NOMO-1 treated with DMSO at 0.1 percent for 48 hours (cell line): ENCODE results near the gene GMEB1.
"Not testable (repeated sequence)": the region's sequence is repeated elsewhere in the genome, so short reads cannot be mapped to it uniquely, and the experiment has no call there.

Experiments
- DNase-seq: peaks from one replicate; lab custom pipeline; 2025; ENCODE audit not compliant: unreplicated experiment; lab: John Stamatoyannopoulos, UW

GMEB1 gene

DNA sequence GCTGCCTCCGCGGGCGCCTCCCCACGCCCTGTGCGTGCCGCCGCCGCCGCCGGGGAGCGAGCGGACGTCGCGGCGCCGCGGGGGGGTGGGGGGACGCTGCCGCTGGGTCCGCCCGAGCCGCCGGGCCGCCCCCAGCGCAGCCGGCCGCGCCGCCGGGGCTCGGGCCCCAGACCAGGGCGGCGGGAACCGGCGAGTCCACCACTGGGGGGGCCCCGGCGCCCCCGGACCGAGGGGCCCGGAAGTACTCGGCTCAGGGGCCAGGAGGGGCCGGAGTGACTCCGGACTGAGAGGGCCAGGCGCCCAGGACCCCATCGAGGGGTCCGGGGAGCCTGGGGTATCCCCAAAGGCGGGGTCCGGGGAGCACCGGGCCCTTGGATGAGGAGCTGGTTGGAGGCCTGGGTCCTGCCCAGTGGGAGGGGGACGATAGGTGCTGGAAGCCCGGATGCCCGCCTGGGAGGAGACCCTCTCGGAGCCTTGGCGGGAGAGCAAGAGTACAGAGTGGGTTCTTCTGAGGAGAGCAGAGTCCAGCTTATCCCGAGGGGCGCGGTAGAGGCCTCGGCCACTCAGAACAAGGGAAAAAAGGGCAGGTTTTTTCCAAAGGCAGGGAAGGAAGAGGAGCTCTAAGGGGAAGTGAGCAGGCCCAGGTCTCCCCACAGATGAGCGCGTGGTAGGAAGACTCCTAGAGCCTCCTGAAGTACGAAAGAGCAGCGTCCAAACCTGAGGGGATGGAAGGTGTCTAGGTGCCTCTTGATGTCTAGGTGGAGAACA, 556 bp downstream of the GMEB1 start:
- peak; percentile 55 for DNase-seq

DNA sequence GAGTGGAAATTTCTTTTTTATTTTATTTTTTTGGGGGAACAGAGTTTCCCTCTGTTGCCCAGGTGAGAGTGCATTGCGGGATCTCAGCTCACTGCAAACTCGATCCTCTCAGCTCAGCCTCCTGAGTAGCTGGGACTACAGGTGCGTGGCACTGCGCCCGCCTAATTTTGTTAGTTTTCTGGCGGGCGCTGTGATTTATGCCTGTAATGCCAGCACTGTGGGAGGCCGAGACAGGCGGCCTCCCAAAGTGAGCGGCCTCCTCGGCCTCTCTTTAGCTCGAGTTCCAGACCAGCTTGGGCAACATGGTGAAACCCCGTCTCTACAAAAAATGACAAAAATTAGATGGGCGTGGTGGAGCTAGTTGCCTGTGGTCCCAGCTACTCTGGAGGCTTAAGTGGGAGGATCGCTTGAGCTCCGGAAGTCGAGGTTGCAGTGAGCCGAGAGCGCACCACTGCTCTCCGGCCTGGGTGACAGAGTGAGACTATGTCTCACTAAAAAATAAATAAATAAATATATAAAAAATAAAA, 2.7 kb downstream of the GMEB1 start:
- no peak for DNase-seq

DNA sequence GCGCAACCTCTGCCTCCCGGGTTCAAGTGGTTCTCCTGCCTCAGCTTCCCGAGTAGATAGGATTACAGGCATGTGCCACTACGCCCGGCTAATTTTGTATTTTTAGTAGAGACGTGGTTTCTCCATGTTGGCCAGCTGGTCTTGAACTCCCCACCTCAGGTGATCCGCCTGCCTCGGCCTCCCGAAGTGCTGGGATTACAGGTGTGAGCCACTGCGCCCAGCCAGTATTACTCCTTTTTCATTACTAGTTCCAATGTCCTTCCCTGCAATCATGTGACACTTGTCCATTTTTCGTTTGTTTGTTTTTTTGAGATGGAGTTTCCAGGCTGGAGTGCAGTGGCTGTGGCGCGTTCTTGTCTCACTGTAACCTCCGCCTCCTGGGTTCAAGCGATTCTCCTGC, 4.4 kb downstream of the GMEB1 start:
- not testable (repeated sequence) for DNase-seq

DNA sequence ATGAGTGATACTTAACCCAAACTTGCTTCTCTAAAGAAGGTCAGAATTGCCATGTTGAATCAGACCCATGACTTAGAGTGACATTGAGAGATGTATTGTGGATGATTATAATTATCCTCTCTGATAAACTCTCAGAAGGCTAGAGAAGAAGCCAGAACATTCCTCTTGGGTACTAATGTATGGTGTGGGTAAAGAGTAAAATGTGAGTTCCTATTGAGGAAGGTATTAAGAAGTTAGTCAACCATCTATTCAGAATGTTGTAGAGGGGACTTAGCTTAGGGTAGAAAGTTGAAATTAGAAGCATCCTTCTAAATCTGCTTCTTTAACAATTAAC, 7.3 kb downstream of the GMEB1 start:
- DNase-seq = no peak

DNA sequence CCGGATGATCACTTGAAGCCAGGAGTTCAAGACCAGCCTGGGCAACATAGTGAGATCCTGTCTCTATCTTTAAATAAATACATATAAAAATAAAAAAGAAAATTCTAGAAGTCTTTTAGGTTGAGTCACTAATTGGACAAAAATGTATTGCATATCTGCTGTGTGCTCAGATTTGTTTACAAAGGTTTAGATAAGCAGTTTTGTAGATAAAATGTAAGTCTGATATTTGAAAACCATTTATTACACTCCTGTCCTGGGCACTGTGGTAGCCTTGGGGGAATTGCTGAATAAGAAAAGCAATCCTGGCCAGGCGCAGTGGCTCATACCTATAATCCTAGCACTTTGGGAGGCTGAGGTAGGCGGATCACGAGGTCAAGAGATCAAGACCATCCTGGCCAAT, 11.6 kb downstream of the GMEB1 start:
- no peak for DNase-seq

DNA sequence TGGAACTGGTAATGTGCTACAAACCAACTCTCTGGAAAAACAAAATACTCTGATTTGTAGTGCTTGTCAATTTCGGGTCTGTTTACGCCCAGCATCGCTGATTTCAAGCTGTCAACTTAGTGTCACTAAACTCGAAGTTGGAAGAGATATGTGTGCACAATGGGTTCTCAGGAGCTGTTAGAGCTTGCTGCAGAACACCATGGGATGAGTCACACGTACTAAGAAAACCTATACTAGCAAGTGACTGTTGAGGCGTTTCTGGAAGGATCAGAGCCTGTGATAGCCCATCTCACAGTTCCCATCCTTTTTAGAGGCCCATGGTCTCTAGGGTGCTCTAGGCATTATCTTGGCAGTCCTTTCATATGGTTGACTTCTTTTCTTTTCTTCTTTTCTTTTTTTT, 14.3 kb downstream of the GMEB1 start:
- DNase-seq = no peak

DNA sequence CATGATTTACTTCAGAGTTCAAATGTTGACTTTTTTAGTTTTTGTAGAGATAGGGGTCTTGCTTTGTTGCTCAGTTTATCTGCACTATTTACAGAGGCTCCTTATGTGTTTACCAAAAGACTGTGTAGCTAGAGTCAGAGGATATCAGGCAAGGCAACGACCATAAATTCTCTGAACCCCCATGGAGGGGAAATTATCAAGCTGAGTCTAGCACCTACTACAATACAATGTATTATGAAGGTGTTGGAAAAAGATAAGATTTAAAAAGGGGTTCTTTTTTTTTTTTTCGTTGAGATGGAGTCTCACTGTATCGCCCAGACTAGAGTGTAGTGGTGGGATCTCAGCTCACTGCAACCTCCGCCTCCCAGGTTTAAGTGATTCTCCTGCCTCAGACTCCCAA, 16.4 kb downstream of the GMEB1 start:
- DNase-seq = no peak

DNA sequence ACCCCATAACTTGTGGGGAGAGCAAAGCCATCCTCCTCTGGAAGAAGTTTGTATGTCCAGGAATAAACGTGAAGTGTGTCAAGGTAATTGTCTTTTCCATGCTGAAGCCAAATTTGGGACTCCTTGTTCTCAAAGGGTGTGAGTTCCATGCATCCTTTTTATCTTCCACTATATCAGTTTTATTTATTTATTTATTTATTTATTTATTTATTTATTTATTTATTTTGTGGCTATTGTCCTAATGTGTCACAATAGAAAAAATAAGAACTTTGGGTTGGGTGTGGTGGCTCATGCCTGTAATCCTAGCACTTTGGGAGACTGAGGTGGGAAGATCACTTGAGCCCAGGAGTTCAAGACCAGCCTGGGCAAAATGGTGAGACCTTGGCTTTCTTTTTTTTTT, 23.0 kb downstream of the GMEB1 start:
- not testable (repeated sequence) for DNase-seq

DNA sequence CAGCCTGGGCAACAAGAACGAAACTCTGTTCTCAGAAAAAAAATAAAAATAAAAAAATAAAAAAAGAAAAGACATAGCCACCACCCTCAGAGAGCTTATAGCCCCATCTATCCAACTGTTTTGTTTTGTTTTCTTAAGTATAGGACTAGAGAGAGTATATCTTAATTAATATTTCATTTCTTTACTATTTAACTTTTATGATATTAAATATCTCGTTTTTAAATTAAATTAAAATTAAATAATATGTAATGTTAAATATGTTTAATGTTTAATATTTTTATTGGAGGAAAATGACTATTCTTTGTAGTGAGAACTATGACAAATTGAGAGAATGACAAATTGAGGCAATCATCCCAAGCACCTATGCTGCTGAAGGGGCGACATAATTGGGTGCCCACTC, 35.0 kb downstream of the GMEB1 start:
- no peak for DNase-seq

DNA sequence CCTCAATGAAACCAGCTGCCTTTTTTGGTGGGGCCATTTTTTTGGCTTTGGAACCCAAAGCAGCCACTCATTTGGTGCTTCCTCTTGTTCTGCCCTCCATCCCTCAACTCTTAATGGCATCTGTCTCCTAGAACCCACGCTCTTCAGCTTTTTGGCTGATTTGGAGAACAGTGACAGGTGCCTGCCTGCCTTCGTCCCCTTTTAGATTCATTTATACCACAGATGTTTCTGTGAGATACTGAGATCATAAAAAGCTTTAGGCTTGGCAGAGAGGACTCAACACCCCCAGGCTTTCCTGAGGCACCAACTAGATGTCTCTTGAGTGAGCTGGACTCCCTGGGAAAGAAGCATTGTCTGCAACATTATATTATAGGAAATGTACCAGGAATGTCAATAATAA, 47.8 kb downstream of the GMEB1 start:
- no peak for DNase-seq

DNA sequence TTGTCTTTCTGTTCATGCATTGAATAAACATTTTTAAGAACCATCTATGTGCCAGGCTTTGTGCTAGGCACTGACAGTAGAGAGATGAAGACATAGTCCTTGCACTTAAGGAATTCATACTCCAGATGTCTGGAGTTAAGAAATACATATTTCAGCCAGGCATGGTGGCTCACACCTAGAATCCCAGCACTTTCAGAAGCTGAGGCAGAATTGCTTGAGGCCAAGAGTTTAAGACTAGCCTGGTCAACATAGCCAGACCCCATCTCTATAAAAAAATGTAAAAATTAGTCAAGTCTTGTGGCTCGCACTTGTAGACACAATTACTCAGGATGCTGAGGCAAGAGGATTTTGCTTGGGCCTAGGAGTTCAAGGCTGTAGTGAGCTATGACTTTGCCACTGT, 49.6 kb downstream of the GMEB1 start:
- no peak for DNase-seq

DNA sequence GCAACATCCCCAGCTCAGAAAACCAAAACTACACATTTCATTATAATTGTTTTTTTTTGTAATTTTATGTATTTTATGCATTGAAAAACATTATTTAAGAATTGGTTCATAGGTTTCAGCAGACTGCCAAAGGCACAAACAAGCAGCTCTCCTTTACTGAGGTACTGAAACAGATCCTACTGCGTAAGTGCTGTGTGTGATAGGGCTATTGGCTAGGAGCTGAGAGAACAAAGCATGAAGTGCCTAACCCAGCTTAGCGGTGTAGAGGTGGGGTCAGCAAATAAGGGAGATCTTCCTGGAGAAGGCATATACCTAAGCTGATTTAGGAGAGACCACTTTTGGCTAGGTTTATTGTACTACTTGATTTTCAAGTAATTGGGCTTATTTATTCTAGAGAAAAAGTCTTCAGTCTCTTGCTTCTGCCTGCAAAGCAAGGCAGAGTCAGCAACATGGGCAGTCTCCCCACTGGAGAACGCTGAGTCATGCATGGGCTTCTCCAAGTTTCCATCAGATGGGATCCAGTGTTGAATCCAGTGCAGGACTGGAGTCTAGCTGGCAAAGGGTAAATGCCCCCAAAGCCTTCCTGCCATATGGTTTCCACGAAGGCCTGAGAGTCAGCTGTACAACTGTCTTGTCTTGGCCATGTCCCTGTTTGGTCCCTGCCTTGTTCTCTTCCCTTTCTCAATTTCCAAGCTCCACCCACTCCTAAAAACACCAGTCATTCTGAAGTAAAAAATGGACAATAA, 50.2 kb downstream of the GMEB1 start:
- no peak for DNase-seq

DNA sequence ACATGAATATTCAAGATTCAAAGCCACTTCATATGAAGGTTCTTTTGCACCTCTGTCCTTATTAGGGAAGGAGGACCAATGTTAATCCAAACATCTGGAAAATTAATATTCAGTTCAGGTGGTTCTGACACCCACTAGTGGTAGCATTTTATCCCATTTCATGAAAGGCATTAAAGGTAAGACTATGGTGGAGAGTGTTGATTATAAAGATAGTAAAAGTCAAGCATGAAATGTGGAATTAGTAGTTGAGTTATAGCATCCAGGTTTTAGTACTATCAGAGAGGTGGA, 50.7 kb downstream of the GMEB1 start:
- no peak for DNase-seq

DNA sequence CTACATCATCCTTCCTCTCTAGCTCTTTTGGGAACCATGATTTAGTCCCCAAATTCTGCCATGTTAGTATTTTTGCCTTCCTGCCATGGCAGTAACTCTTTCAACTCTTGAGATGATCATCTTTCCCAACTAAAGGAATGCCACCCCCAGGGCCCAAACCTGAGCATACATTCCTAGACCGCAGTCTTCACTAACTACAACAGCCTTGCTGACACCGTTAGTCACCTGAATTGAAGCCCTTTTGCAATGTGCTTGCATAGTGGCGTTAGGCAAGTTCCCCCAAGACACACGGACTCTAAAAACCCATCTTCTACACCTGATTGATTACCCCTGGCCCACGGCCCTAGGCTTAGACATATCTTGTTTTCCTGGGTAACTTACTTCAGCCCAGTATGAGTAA, 51.8 kb downstream of the GMEB1 start:
- no peak for DNase-seq

DNA sequence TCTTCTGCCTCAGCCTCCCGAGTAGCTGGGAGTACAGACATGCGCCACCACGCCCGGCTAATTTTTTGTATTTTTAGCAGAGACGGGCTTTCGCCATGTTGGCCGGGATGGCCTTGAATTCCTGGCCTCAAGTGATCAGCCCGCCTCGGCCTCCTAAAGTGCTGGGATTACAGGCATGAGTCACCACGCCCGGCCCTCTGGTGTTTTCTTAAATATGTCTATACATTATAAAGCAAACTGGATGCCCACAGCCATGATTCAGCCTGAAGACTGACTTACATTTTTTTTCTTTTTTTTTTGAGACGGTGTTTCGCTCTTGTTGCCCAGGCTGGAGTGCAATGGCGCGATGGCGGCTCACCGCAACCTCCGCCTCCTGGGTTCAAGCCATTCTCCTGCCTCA, 53.3 kb downstream of the GMEB1 start:
- DNase-seq = not testable (repeated sequence)

DNA sequence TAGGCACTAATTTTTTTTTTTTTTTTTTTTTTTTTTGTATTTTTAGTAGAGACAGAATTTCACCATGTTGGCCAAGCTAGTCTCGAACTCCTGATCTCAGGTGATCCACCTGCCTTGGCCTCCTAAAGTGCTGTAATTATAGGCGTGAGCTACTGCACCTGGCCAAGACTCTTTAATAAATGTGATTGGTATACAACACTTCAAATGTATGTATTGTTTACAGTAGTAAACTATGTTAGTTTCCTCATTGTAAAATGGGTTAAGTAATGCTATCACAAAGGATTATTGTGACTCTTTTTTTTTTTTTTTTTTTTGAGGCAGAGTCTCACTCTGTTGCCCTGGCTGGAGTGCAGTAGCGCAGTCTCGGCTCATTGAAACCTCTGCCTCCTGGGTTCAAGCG, 56.8 kb downstream of the GMEB1 start:
- not testable (repeated sequence) for DNase-seq

DNA sequence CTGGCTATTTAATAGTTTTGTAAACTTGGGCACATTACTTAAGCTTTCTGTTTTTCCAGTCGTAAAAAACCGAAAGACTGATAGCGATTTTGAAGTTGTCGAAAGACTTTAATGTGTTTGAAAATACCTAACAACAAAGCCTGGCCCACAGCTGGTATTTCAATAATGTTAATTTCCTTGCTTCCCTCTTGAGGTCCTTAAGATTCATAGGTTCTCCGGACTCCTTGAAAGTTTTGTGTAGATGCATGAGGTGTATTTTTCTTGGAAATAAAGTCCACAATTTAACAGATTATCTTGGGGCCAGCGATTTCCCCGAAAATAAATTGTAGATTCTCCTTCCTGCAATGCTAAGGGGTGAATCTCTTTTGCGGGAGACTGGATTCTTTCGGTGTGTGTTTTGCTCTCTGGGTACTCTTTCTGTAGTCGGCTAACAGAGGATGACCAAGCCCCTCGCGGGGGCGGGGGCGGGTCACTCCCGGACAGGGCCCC, 67.4 kb downstream of the GMEB1 start:
- DNase-seq = no peak

DNA sequence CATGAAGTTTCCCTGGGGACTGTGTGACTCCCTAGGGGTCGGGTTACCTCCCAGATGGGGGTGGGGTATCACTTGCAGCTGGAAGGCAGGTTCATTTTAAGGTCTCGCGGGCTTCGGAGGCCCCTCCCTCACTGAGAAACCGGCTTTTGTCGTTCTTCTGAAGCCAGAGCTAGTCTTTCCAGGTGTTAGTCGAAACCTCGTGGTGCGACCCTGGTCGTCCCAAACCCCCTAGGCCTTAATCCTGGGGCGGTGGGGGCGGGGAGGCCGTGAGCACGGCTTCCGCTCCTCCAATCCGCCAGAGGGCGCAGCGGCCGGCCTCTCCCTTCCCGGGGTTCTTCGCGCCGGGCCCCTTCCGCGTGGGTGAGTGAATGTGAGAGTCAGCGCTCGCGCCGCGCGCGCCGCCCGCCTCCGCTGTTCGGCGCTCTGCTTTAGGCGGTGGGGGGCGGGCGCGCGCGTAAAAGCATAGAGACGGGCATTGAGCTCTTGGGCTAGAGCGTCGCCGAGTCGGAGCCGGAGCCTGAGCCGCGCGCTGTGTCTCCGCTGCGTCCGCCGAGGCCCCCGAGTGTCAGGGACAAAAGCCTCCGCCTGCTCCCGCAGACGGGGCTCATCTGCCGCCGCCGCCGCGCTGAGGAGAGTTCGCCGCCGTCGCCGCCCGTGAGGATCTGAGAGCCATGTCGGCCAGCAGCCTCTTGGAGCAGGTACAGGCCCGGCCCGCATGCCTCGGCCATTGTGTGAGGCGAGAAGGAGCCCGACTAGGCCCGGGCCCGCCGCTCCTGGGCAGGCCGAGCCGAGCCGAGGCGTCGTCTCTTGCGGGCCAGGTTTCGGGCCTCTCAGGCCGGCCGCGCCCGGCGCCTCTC, 68.1 kb downstream of the GMEB1 start, which contains the start of gene YTHDF2:
TSS of gene YTHDF2 (plus strand) at position 491 of the 857 bp plus-strand sequence. CDS start at position 672, 181 bp downstream.
- peak; percentile 96 for DNase-seq

DNA sequence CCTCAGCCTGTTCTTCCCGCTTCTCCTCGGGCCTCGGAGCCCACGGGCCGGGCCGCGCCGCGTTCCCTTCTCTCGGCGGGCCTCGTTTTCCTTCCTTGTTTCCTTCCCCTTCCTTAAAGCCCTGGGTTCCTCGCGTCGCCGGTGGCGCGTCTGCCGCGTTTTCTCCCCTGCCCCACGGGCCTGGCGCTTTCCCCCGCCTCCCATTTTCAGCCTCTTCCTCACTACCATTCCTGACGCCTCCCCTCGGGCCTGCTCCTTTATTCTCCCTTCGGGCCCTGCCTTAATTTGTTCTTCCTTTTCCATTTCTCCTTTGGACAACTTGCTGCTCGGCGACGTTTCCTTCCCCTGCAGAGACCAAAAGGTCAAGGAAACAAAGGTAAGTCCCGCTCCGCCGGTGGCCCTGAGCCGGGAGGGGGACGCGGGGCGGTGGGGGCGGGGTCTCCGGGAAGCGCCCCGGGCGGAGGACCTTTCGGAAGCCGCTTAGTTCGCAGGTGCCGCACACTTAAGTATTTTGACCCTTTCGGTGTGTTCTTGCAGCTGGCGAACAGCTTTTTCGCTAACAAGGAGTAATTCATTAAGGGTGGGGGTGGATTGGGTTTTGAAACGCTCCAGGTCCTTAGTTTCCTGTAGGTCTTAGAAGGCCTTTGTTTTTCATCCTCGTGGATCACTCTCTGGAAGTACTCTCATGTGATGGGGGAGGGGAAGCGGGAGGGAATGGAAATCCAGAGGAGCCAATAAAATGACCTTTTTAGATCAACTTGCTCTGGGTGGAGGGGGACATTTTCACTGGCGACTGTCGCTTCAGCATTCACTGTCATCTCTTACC, 68.9 kb downstream of the GMEB1 start:
- no peak for DNase-seq

DNA sequence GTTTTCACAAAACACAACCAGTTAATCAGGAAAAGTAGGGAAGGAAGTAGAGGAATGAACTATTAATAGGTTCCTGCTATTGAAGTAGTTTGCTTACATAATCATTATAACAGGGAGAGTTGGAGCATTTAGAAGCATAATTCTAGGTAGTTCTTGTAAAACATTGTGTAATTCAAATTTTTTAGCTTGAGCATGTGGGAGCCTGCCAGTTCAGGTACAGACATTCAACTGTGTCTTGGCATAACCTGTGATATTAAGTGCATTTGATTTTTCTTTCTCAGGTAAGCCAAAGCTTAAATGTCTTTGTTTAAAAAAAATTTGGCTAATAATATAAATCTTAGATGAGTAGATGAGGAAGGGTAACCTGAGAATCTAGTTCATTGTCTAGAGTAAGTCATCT, 71.5 kb downstream of the GMEB1 start:
- DNase-seq = no peak

DNA sequence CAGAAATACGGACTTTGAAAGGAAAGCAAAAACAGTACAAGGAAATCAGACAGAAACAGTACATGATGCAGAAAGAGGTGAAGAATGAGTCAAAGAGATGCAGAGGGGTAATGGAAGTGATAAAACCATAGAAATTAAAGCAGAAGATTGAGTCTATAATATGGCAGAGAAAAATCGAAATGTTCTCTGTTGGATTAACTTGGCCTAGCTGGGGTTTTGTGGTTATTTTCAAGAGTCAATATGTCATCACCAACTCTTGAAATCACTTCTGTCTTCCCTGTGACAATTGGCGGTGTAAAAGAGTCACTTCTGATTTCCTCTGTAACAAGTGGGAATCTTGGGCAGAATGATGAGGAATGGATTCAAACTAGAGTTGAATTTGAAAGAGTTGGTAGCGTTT, 75.6 kb downstream of the GMEB1 start:
- no peak for DNase-seq
